SK-N-MC (cell line): ENCODE data around the gene MYO1A.

ENCODE experiments used
- EZH2 ChIP-seq: fragments of 200-600 bp; sonication (generic); IDR thresholded peaks from one replicate; pipeline ENCODE4 v1.6.1; 2017; ENCODE audit warnings: antibody characterized with exemption
- POLR2AphosphoS5 ChIP-seq: IDR thresholded peaks from 2 replicates; pipeline ENCODE4 v1.6.1; 2012; ENCODE audit warnings: mild to moderate bottlenecking, low read depth, low read length, borderline replicate concordance

GRCh38 chr12:57016348-57016747 lies 33.6 kb downstream of the MYO1A start, which contains the start of gene TAC3:
- no peak for TF ChIP-seq EZH2
- no peak for TF ChIP-seq POLR2AphosphoS5
